Measurements from ENCODE around the gene RNPEP. TPM values are rescaled to one million over a fixed set of nuclear protein-coding genes. Genes with fewer than 3 reads are reported as not detected.

The RNPEP gene
- total RNA-seq, 1 donor, result 74.2 TPM

GRCh38 chr1:201949491-201949890 is 33.0 kb upstream of the RNPEP start:
- H3K4me3 ChIP-seq (ENCODE audit: insufficient read depth, low read length), result peak overlapping the region; percentile 6
- H3K27ac ChIP-seq (ENCODE audit: low read depth, low read length), result peak overlapping the region; percentile 75
- H3K4me2 ChIP-seq (ENCODE audit: insufficient read depth, low read length), result peak overlapping the region; percentile 51
- H3K79me2 ChIP-seq (ENCODE audit: insufficient read depth, low read length), result peaks cover 15% of the 10 kb centered on the region
- peaks cover 5% of the 10 kb centered on the region for H4K20me1 ChIP-seq (ENCODE audit: insufficient read depth, low read length)
- peaks cover 43% of the 10 kb centered on the region for H3K4me1 ChIP-seq (ENCODE audit: insufficient read depth, low read length)
- no peaks in the 10 kb centered on the region for H3K9me3 ChIP-seq (ENCODE audit: low read depth, low read length)
- peak; percentile 75 for DNase-seq (ENCODE audit: insufficient read length, low spot score, missing footprints)
- no peak for TF ChIP-seq CTCF (IDR thresholded peaks at IDR 0.05; ENCODE audit: extremely low read depth, low read depth, low read length)
- H2AFZ ChIP-seq (ENCODE audit: low read length), result peak overlapping the region; percentile 78
- H3K36me3 ChIP-seq (ENCODE audit: insufficient read depth, low read length), result no peaks in the 10 kb centered on the region
- no peaks in the 10 kb centered on the region for H3K27me3 ChIP-seq (ENCODE audit: insufficient read depth, low read length)

GRCh38 chr1:201954263-201955008 is 28.0 kb upstream of the RNPEP start:
- Histone ChIP-seq H3K9me3 (ENCODE audit: low read depth, low read length) (no peaks in the 10 kb centered on the region), H3K4me3 (ENCODE audit: insufficient read depth, low read length) (peak overlapping the region; percentile 95), H3K27ac (ENCODE audit: low read depth, low read length) (peak overlapping the region; percentile 82), H3K79me2 (ENCODE audit: insufficient read depth, low read length) (peaks cover 33% of the 10 kb centered on the region), H3K36me3 (ENCODE audit: insufficient read depth, low read length) (peaks cover 18% of the 10 kb centered on the region), H3K4me1 (ENCODE audit: insufficient read depth, low read length) (peaks cover 19% of the 10 kb centered on the region), H2AFZ (ENCODE audit: low read length) (peak overlapping the region; percentile 73), H3K4me2 (ENCODE audit: insufficient read depth, low read length) (peak overlapping the region; percentile 76), H4K20me1 (ENCODE audit: insufficient read depth, low read length) (peaks cover 4% of the 10 kb centered on the region), H3K27me3 (ENCODE audit: insufficient read depth, low read length) (no peaks in the 10 kb centered on the region)
- TF ChIP-seq CTCF (IDR thresholded peaks at IDR 0.05; ENCODE audit: extremely low read depth, low read depth, low read length), result no peak
- DNase-seq (ENCODE audit: insufficient read length, low spot score, missing footprints), result no peak

GRCh38 chr1:201955009-201955728 is 27.3 kb upstream of the RNPEP start, which contains the start of gene TIMM17A:
TIMM17A (plus strand) TSS chr1:201955503; CDS start chr1:201955527, 24 bp downstream.
- H3K4me2 ChIP-seq (ENCODE audit: insufficient read depth, low read length), result peak within 1 kb of the TSS; percentile 92
- no peaks in the 10 kb centered on the region for H3K27me3 ChIP-seq (ENCODE audit: insufficient read depth, low read length)
- TF ChIP-seq CTCF (IDR thresholded peaks at IDR 0.05; ENCODE audit: extremely low read depth, low read depth, low read length), result no peak
- DNase-seq (ENCODE audit: insufficient read length, low spot score, missing footprints), result peak; percentile 97
- H3K4me1 ChIP-seq (ENCODE audit: insufficient read depth, low read length), result peaks cover 11% of the 10 kb centered on the region
- peaks cover 4% of the 10 kb centered on the region for H4K20me1 ChIP-seq (ENCODE audit: insufficient read depth, low read length)
- no peaks in the 10 kb centered on the region for H3K9me3 ChIP-seq (ENCODE audit: low read depth, low read length)
- peak within 1 kb of the TSS; percentile 82 for H3K27ac ChIP-seq (ENCODE audit: low read depth, low read length)
- peak within 1 kb of the TSS; percentile 97 for H2AFZ ChIP-seq (ENCODE audit: low read length)
- peaks cover 23% of the 10 kb centered on the region for H3K36me3 ChIP-seq (ENCODE audit: insufficient read depth, low read length)
- H3K4me3 ChIP-seq (ENCODE audit: insufficient read depth, low read length), result peak within 1 kb of the TSS; percentile 95
- H3K79me2 ChIP-seq (ENCODE audit: insufficient read depth, low read length), result peaks cover 36% of the 10 kb centered on the region

- peak overlapping the region; percentile 92 for H3K4me2 ChIP-seq (ENCODE audit: insufficient read depth, low read length)
- H3K4me1 ChIP-seq (ENCODE audit: insufficient read depth, low read length), result peaks cover 10% of the 10 kb centered on the region
- DNase-seq (ENCODE audit: insufficient read length, low spot score, missing footprints), result no peak
- peak overlapping the region; percentile 82 for H3K27ac ChIP-seq (ENCODE audit: low read depth, low read length)
- H4K20me1 ChIP-seq (ENCODE audit: insufficient read depth, low read length), result peaks cover 4% of the 10 kb centered on the region
- peaks cover 28% of the 10 kb centered on the region for H3K36me3 ChIP-seq (ENCODE audit: insufficient read depth, low read length)
- H2AFZ ChIP-seq (ENCODE audit: low read length), result peak overlapping the region; percentile 97
- no peak for TF ChIP-seq CTCF (IDR thresholded peaks at IDR 0.05; ENCODE audit: extremely low read depth, low read depth, low read length)
- H3K27me3 ChIP-seq (ENCODE audit: insufficient read depth, low read length), result no peaks in the 10 kb centered on the region
- H3K4me3 ChIP-seq (ENCODE audit: insufficient read depth, low read length), result peak overlapping the region; percentile 95
- peaks cover 39% of the 10 kb centered on the region for H3K79me2 ChIP-seq (ENCODE audit: insufficient read depth, low read length)
- no peaks in the 10 kb centered on the region for H3K9me3 ChIP-seq (ENCODE audit: low read depth, low read length)
These were observed 26.7 kb upstream of the RNPEP start for GRCh38 chr1:201955729-201956143.
